Type B pancreatic cell (in vitro differentiated cells): Measurements from ENCODE around the gene NYAP2. TPM values are rescaled to one million over a fixed set of nuclear protein-coding genes. Genes with fewer than 3 reads are reported as not detected.

Experiments
- DNase-seq: peaks from one replicate; pipeline ENCODE4 v3.0.0; 2021; ENCODE audit warnings: mixed read lengths; ENCODE audit not compliant: unreplicated experiment; ENCODE audit errors: extremely low spot score
- H3K27ac Mint-ChIP-seq: 2 replicates; pipeline ENCODE4 v1.8.0; 2021; ENCODE audit warnings: mild to moderate bottlenecking, mixed read lengths
- H3K27me3 Mint-ChIP-seq: 2 replicates; pipeline ENCODE4 v1.8.0; 2021; ENCODE audit warnings: mixed read lengths
- H3K36me3 Mint-ChIP-seq: 2 replicates; pipeline ENCODE4 v1.8.0; 2021; ENCODE audit warnings: mixed read lengths
- H3K4me1 Mint-ChIP-seq: one replicate; pipeline ENCODE4 v1.8.0; 2021; ENCODE audit warnings: mixed read lengths; ENCODE audit not compliant: unreplicated experiment
- H3K4me3 Mint-ChIP-seq: 2 replicates; pipeline ENCODE4 v1.8.0; 2021; ENCODE audit warnings: mild to moderate bottlenecking, mixed read lengths
- H3K9me3 Mint-ChIP-seq: 2 replicates; pipeline ENCODE4 v1.8.0; 2021; ENCODE audit warnings: mixed read lengths
- CTCF ChIP-seq: fragments of 200-600 bp; sonication (generic); conservative IDR thresholded peaks from 2 replicates; pipeline ENCODE4 v1.5.0; 2021; ENCODE audit warnings: antibody characterized with exemption, mild to moderate bottlenecking
- total RNA-seq: library from RNA; stranded (reverse); gene quantifications from 2 replicates; pipeline ENCODE4 v1.2.1, GENCODE V29; 2021; ENCODE audit warnings: low replicate concordance

Gene NYAP2
- total RNA-seq, 1 donor from 2014 or later = 0.46 TPM

GRCh38 chr2:225367482-225367881 is 32.0 kb upstream of the NYAP2 start:
- no peak overlapping the region for H3K27ac Mint-ChIP-seq
- H3K4me1 Mint-ChIP-seq = peaks cover 3% of the 10 kb centered on the region
- no peaks in the 10 kb centered on the region for H3K27me3 Mint-ChIP-seq
- H3K9me3 Mint-ChIP-seq = no peaks in the 10 kb centered on the region
- H3K36me3 Mint-ChIP-seq = no peaks in the 10 kb centered on the region
- no peak overlapping the region for H3K4me3 Mint-ChIP-seq
- no peak for TF ChIP-seq CTCF
- no peak for DNase-seq

- Mint-ChIP-seq H3K4me3 (no peak overlapping the region), H3K4me1 (no peaks in the 10 kb centered on the region), H3K36me3 (no peaks in the 10 kb centered on the region), H3K9me3 (no peaks in the 10 kb centered on the region), H3K27me3 (peaks cover 3% of the 10 kb centered on the region), H3K27ac (no peak overlapping the region)
- DNase-seq = no peak
- no peak for TF ChIP-seq CTCF
These were observed 20.5 kb upstream of the NYAP2 start for GRCh38 chr2:225378984-225379383.

GRCh38 chr2:225379856-225380255 is 19.7 kb upstream of the NYAP2 start:
- Mint-ChIP-seq H3K27ac (no peak overlapping the region), H3K9me3 (no peaks in the 10 kb centered on the region), H3K4me3 (no peak overlapping the region), H3K36me3 (no peaks in the 10 kb centered on the region), H3K4me1 (no peaks in the 10 kb centered on the region), H3K27me3 (peaks cover 3% of the 10 kb centered on the region)
- no peak for DNase-seq
- no peak for TF ChIP-seq CTCF

GRCh38 chr2:225381609-225382008 is 17.9 kb upstream of the NYAP2 start:
- DNase-seq = no peak
- Mint-ChIP-seq H3K4me3 (no peak overlapping the region), H3K27ac (no peak overlapping the region), H3K36me3 (no peaks in the 10 kb centered on the region), H3K27me3 (peaks cover 3% of the 10 kb centered on the region), H3K4me1 (no peaks in the 10 kb centered on the region), H3K9me3 (no peaks in the 10 kb centered on the region)
- TF ChIP-seq CTCF = no peak

- H3K27me3 Mint-ChIP-seq = peaks cover 27% of the 10 kb centered on the region
- H3K27ac Mint-ChIP-seq = no peak overlapping the region
- H3K4me1 Mint-ChIP-seq = no peaks in the 10 kb centered on the region
- no peaks in the 10 kb centered on the region for H3K9me3 Mint-ChIP-seq
- TF ChIP-seq CTCF = no peak
- H3K4me3 Mint-ChIP-seq = no peak overlapping the region
- DNase-seq = no peak
- no peaks in the 10 kb centered on the region for H3K36me3 Mint-ChIP-seq
These were observed 1.1 kb upstream of the NYAP2 start for GRCh38 chr2:225398372-225398771.

GRCh38 chr2:225400060-225400511 is 576 bp downstream of the NYAP2 start:
- Mint-ChIP-seq H3K27ac (no peak overlapping the region), H3K9me3 (no peaks in the 10 kb centered on the region), H3K27me3 (peaks cover 31% of the 10 kb centered on the region), H3K4me1 (no peaks in the 10 kb centered on the region), H3K36me3 (no peaks in the 10 kb centered on the region), H3K4me3 (peak overlapping the region; percentile 16)
- no peak for TF ChIP-seq CTCF
- no peak for DNase-seq
